NT2/D1 (cell line): ENCODE results near the gene SSTR4.

Experiments used
- DNase-seq: peaks from one replicate; pipeline ENCODE4 v3.0.0-alpha.2; 2011; ENCODE audit warnings: low read depth, low spot score
- H3K27me3 ChIP-seq: 2 replicates; pipeline ENCODE4 v1.6.0; 2011; ENCODE audit warnings: mild to moderate bottlenecking; ENCODE audit not compliant: insufficient read length, insufficient read depth
- H3K36me3 ChIP-seq: 2 replicates; pipeline ENCODE4 v1.6.1; 2011; ENCODE audit warnings: mild to moderate bottlenecking, low read length, mixed read lengths; ENCODE audit not compliant: insufficient read depth, insufficient read length
- H3K4me1 ChIP-seq: 2 replicates; pipeline ENCODE4 v1.5.1; 2011; ENCODE audit not compliant: insufficient read depth, insufficient read length
- H3K4me3 ChIP-seq: 2 replicates; pipeline ENCODE4 v1.5.1; 2011; ENCODE audit warnings: low read depth; ENCODE audit not compliant: insufficient read length
- H3K9ac ChIP-seq: 2 replicates; pipeline ENCODE4 v1.6.0; 2011; ENCODE audit warnings: low read depth; ENCODE audit not compliant: insufficient read length
- H3K9me3 ChIP-seq: 2 replicates; pipeline ENCODE4 v1.5.1; 2011; ENCODE audit warnings: mild to moderate bottlenecking, low read length; ENCODE audit not compliant: insufficient read depth
- SUZ12 ChIP-seq: IDR thresholded peaks from 2 replicates; pipeline ENCODE4 v1.6.1; 2011; ENCODE audit not compliant: insufficient read length, insufficient read depth; ENCODE audit errors: extremely low read depth
- YY1 ChIP-seq: IDR thresholded peaks from 2 replicates; pipeline ENCODE4 v1.6.1; 2011; ENCODE audit not compliant: insufficient read length, insufficient read depth
- ZNF274 ChIP-seq: IDR thresholded peaks from 2 replicates; pipeline ENCODE4 v1.6.1; 2011; ENCODE audit warnings: mild to moderate bottlenecking, low read depth, low read length

The SSTR4 gene

DNA sequence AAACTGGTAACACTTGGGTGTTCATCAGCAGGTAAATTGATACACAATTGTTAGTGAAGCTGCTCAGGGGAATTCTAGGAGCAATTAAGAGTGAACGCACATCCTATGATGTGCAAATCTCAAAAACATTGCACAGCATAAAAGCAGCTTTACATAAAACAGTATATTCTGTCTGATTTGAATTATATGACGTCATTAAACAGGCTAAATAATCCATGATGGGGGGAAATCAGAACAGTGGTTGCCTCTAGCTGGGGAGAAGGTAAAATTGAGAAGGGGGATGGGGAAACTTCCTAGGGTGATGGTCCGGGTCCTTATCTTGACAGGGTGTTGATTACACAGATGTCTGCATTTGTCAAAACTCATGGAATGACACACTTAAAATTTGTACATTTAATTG, 31.7 kb downstream of the SSTR4 start:
- Histone ChIP-seq H3K4me1 (peaks cover 3% of the 10 kb centered on the region), H3K27me3 (no peaks in the 10 kb centered on the region), H3K36me3 (no peaks in the 10 kb centered on the region), H3K9me3 (no peaks in the 10 kb centered on the region; the same call in 1 of the 2 replicates), H3K4me3 (no peak overlapping the region), H3K9ac (no peak overlapping the region)
- DNase-seq = no peak
- no peak for TF ChIP-seq SUZ12
- no peak for TF ChIP-seq ZNF274
- TF ChIP-seq YY1 = no peak

DNA sequence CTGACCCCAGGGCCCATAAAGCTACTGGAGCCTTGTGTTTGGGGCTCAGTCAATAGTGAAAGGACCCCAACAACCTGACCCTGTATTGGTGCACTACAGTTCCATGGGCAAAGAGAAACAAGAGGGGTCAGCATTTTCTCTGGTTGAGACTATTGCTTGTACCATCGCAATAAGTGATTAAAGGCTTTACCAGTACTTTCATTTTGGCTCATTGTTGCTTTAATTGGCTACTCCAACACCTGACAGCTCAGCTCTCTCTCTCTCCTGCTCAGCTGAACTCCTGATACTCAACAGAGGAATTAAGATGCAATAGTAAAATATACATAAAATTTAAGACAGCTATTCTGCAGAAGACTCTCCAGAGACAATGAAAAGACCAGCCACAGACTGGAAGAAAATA, 33.2 kb downstream of the SSTR4 start:
- Histone ChIP-seq H3K9me3 (no peaks in the 10 kb centered on the region; the same call in 1 of the 2 replicates), H3K27me3 (no peaks in the 10 kb centered on the region), H3K4me3 (no peak overlapping the region), H3K4me1 (no peaks in the 10 kb centered on the region), H3K9ac (no peak overlapping the region), H3K36me3 (no peaks in the 10 kb centered on the region)
- no peak for DNase-seq
- no peak for TF ChIP-seq ZNF274
- TF ChIP-seq YY1 = no peak
- no peak for TF ChIP-seq SUZ12

DNA sequence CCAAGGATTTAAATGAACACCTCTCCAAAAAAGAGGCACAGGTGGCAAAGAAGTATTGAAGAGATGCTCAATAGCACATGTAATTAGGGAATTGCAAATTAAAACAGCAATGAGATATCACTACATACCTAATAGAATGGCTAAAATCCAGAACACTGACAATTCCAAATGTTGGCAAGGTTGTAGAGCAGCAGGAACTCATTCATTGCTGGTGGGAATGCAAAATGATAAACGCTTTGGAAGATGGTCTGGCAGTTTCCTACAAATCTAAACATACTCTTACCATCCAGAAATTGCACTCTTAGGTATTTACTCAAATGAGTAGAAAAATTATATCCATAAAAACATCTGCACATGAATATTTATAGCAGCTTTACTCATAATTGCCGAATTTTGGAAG, 34.0 kb downstream of the SSTR4 start:
- H3K9me3 ChIP-seq = no peaks in the 10 kb centered on the region; the same call in 1 of the 2 replicates
- DNase-seq = no peak
- H3K4me3 ChIP-seq = no peak overlapping the region
- TF ChIP-seq YY1 (no peak), SUZ12 (no peak), ZNF274 (no peak)
- H3K4me1 ChIP-seq = no peaks in the 10 kb centered on the region
- H3K27me3 ChIP-seq = no peaks in the 10 kb centered on the region
- H3K36me3 ChIP-seq = no peaks in the 10 kb centered on the region
- H3K9ac ChIP-seq = no peak overlapping the region

DNA sequence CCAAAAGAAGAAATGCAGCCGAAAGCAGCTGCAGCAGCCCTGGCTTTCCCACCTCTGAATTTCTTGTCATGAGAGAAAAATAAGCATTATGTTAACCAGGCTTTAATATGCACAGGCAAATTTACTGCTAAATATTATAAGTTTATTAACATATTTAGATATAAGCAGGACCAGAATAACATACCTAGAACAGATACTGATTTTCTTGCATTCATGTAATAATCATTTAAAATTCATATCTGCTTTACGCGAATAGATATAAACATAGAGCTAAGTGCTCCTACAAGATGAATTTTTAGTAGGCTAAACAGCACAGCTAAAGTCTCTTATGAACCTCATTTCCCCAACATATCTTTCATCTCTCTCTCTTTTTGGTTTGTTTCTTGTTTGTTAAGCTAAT, 36.3 kb downstream of the SSTR4 start:
- Histone ChIP-seq H3K9ac (no peak overlapping the region), H3K4me1 (no peaks in the 10 kb centered on the region), H3K36me3 (no peaks in the 10 kb centered on the region), H3K9me3 (no peaks in the 10 kb centered on the region; the same call in 1 of the 2 replicates), H3K4me3 (no peak overlapping the region), H3K27me3 (no peaks in the 10 kb centered on the region)
- TF ChIP-seq SUZ12 (no peak), ZNF274 (no peak), YY1 (no peak)
- no peak for DNase-seq

DNA sequence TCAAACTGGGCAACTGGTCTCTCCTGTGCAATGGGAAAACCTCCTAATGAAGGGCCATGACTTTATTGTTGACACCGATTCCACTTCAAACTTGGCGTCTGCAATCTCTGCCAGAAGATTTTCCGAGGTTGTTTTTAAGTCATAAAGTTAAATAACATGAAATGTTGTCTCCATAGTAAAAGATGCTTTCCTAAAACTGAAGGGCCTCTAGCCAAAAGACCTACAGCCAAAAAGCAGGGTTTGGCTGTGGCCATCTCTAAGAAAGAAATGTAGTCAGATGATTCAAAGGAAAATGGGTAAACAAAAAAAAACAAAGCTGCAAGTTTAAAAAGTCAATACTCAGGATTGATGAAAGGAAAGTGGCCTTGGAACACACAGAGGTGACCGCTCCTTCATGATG, 36.9 kb downstream of the SSTR4 start:
- Histone ChIP-seq H3K4me3 (no peak overlapping the region), H3K4me1 (no peaks in the 10 kb centered on the region), H3K9ac (no peak overlapping the region), H3K9me3 (no peaks in the 10 kb centered on the region; the same call in 1 of the 2 replicates), H3K36me3 (no peaks in the 10 kb centered on the region), H3K27me3 (no peaks in the 10 kb centered on the region)
- TF ChIP-seq YY1 (no peak), ZNF274 (no peak), SUZ12 (no peak)
- DNase-seq = no peak

DNA sequence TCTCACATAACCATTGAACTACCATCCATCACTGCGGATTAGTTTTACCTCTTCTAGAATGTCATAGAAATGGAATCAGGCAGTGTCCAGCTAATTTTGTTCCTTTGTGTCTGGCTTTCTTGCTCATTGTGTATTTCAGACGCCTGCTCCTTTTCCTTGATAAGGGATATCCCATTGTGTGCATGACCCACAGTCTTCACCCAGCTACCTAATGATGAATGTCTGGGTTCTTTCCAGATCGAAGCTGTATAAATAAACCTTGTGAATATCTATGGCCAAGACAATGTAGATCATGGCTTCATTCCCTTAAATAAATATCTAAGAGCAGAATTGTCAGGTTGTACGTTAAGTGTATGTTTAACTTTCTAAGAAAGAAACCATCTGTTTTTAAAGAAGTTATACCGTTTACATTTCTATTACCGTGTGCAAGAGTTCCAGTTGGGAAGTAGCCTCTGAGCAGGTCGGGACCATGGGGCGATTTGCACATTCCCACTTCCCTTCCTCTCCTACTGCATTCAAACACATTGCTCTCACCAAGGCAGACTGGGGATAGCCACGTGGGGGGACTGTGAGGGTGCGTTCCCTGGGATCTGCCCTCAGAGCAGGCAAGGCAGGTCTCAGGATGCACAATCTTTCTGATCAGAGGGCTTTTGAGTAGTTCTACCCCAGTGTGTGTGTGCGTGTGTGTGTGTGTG, 37.9 kb downstream of the SSTR4 start:
- Histone ChIP-seq H3K36me3 (no peaks in the 10 kb centered on the region), H3K9ac (no peak overlapping the region), H3K4me1 (no peaks in the 10 kb centered on the region), H3K4me3 (no peak overlapping the region), H3K9me3 (no peaks in the 10 kb centered on the region), H3K27me3 (no peaks in the 10 kb centered on the region)
- DNase-seq = no peak
- TF ChIP-seq YY1 (no peak), SUZ12 (no peak), ZNF274 (no peak)

DNA sequence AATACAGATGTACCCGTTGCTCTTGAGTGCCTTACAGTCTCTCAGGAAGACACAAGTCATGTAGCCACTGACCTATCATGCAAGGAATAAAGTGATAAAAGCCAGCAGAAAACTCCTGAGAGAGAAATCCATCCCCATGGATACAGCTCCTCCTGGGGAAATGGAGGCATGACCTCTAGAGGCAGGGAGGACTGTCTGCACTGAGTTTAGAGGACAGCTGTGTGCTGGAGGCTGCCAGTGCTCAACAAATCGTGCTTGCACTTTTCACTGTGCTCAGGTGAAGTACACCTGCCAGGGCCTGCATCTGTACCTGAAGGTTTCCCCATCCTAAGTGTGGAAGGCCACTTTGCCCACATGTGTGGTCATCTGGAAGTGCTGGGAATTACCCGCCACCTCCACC, 38.9 kb downstream of the SSTR4 start:
- no peak overlapping the region for H3K9ac ChIP-seq
- no peak for DNase-seq
- no peak overlapping the region for H3K4me3 ChIP-seq
- H3K9me3 ChIP-seq = no peaks in the 10 kb centered on the region
- no peaks in the 10 kb centered on the region for H3K36me3 ChIP-seq
- H3K27me3 ChIP-seq = no peaks in the 10 kb centered on the region
- H3K4me1 ChIP-seq = no peaks in the 10 kb centered on the region
- no peak for TF ChIP-seq YY1
- no peak for TF ChIP-seq SUZ12
- no peak for TF ChIP-seq ZNF274
